HepG2 (cell line): ENCODE measurements around the gene PGAP3. TPM values are rescaled to one million over a fixed set of nuclear protein-coding genes. Genes with fewer than 3 reads are reported as not detected.
A peak's percentile ranks its signal among the peaks of the same experiment; 100 is the strongest.

Experiments
- ATAC-seq: fragments of 200-7000 bp; cut with Tn5 transposase; 3 replicates; pipeline ENCODE4 v1.9.1; 2020; ENCODE audit warnings: mild to moderate bottlenecking, moderate library complexity
- BruUV-seq: library from RNA; stranded (reverse); fragments of 400-500 nt; replicated peaks from 2 replicates; lab custom pipeline; 2021; lab: Mats Ljungman, UMichigan
- CTCF ChIA-PET: fragments of 300-600 bp; formaldehyde crosslinking; extraction: SDS; loops from one replicate; lab custom pipeline; 2021; ENCODE audit warnings: low total read pairs, inconsistent platforms, low intra/inter-chr PET ratio; lab: Yijun Ruan, JAX
- POLR2A ChIA-PET: fragments of 350-600 bp; sonication (Branson Sonifier 250); formaldehyde crosslinking; loops from one replicate; lab custom pipeline; 2020; ENCODE audit warnings: antibody characterized with exemption, inconsistent platforms; lab: Yijun Ruan, JAX
- DNase-seq: peaks from one replicate; pipeline ENCODE4 v3.0.0-alpha.2; 2015; ENCODE audit warnings: low spot score
- FAIRE-seq: peaks from 3 replicates; lab custom pipeline; 2011; peaks lifted over from hg19 to GRCh38; lab: Jason Lieb, UNC
- H2AFZ ChIP-seq: one replicate; pipeline ENCODE4 v1.6.1; 2011; ENCODE audit warnings: low read length, inconsistent platforms
- H3K27ac ChIP-seq: fragments of 300-600 bp; 3 replicates; pipeline ENCODE4 v1.8.0; 2011; ENCODE audit warnings: mixed run types, mild to moderate bottlenecking, mixed read lengths, low read length, inconsistent platforms; ENCODE audit not compliant: insufficient read depth; ENCODE audit errors: extremely low read length
- H3K27me3 ChIP-seq, 2 experiments: fragments of 200-600 bp in 1 of 2; 2 replicates in 1 of 2; 3 replicates in 1 of 2; pipeline versions ENCODE4 v1.6.0 to v1.8.0; 2011; ENCODE audit warnings: low read length in 2 of 2, mild to moderate bottlenecking in 2 of 2, moderate library complexity in 2 of 2, inconsistent platforms in 1 of 2; ENCODE audit not compliant: insufficient read depth in 2 of 2, control insufficient read depth in 1 of 2
- H3K36me3 ChIP-seq, 2 experiments: fragments of 200-600 bp in 1 of 2; replicated peaks in 1 of 2; 2 replicates in 1 of 2; 3 replicates in 1 of 2; pipeline versions ENCODE4 v1.5.1 to v1.8.0; 2011; ENCODE audit warnings: low read length in 2 of 2, inconsistent platforms in 1 of 2; ENCODE audit not compliant: insufficient read depth in 2 of 2, control insufficient read depth in 1 of 2
- H3K4me1 ChIP-seq: 2 replicates; pipeline ENCODE4 v1.5.1; 2012; ENCODE audit warnings: low read length, inconsistent platforms; ENCODE audit not compliant: insufficient read depth
- H3K4me2 ChIP-seq: 2 replicates; pipeline ENCODE4 v1.6.0; 2011; ENCODE audit warnings: low read depth, low read length, inconsistent platforms
- H3K4me3 ChIP-seq, 3 experiments: fragments of 200-600 bp in 1 of 3; sonication (generic), shearing (Covaris generic) in 1 of 3; replicated peaks in 1 of 3; 2 replicates each; pipeline ENCODE4 v1.5.1; 2011 to 2016; ENCODE audit warnings: low read length in 3 of 3, inconsistent platforms in 2 of 3, low read depth in 2 of 3, mild to moderate bottlenecking in 2 of 3, control low read depth in 1 of 3, mixed read lengths in 1 of 3; ENCODE audit not compliant: insufficient read depth in 1 of 3
- H3K79me2 ChIP-seq: one replicate; pipeline ENCODE4 v1.6.1; 2011; ENCODE audit warnings: low read length, inconsistent platforms; ENCODE audit not compliant: insufficient read depth
- H3K9ac ChIP-seq: 2 replicates; pipeline ENCODE4 v1.6.0; 2011; ENCODE audit warnings: mild to moderate bottlenecking, low read depth, low read length, inconsistent platforms; ENCODE audit not compliant: insufficient read depth
- H3K9me3 ChIP-seq: 2 replicates; pipeline ENCODE4 v1.5.1; 2012; ENCODE audit warnings: mild to moderate bottlenecking, low read length
- H4K20me1 ChIP-seq: 2 replicates; pipeline ENCODE4 v1.6.0; 2011; ENCODE audit warnings: inconsistent platforms, mild to moderate bottlenecking, low read length, moderate library complexity; ENCODE audit not compliant: insufficient read depth
- ATF4 ChIP-seq, 2 experiments: fragments of 450-650 bp in 1 of 2; sonication (generic) in 1 of 2; formaldehyde crosslinking; IDR thresholded peaks; 2 replicates each; pipeline versions ENCODE4 v1.5.0 to v1.8.0; 2020 to 2022; ENCODE audit warnings: mild to moderate bottlenecking in 1 of 2, missing genetic modification reagents in 1 of 2
- CSRNP2 ChIP-seq: sonication (generic); formaldehyde crosslinking; conservative IDR thresholded peaks from 2 replicates; pipeline ENCODE4 v1.8.0; 2022; ENCODE audit warnings: low read depth, missing genetic modification reagents
- CTCF ChIP-seq: sonication (generic); formaldehyde crosslinking; IDR thresholded peaks from 2 replicates; pipeline ENCODE4 v1.5.0; 2020; ENCODE audit warnings: mild to moderate bottlenecking, missing genetic modification reagents, moderate library complexity
- DMAP1 ChIP-seq: IDR thresholded peaks from 2 replicates; pipeline ENCODE4 v1.6.1; 2016
- ELF4 ChIP-seq: sonication (generic); formaldehyde crosslinking; IDR thresholded peaks from 2 replicates; pipeline ENCODE4 v1.5.0; 2020; ENCODE audit warnings: missing genetic modification reagents, mild to moderate bottlenecking, moderate library complexity, borderline replicate concordance
- IKZF4 ChIP-seq: sonication (generic); formaldehyde crosslinking; IDR thresholded peaks from 2 replicates; pipeline ENCODE4 v1.5.1; 2020; ENCODE audit warnings: borderline replicate concordance, mild to moderate bottlenecking, low read depth, missing genetic modification reagents; ENCODE audit errors: not compliant biosample characterization
- KDM4B ChIP-seq: sonication (generic); formaldehyde crosslinking; IDR thresholded peaks from 2 replicates; pipeline ENCODE4 v1.4.0; 2020; ENCODE audit warnings: missing genetic modification reagents
- RARG ChIP-seq: sonication (generic); formaldehyde crosslinking; IDR thresholded peaks from 2 replicates; pipeline ENCODE4 v1.4.0; 2020; ENCODE audit warnings: low read depth, mild to moderate bottlenecking, missing genetic modification reagents
- REL ChIP-seq: sonication (generic); formaldehyde crosslinking; conservative IDR thresholded peaks from 2 replicates; pipeline ENCODE4 v1.8.0; 2022; ENCODE audit warnings: mild to moderate bottlenecking, missing genetic modification reagents, moderate library complexity
- SOX6 ChIP-seq, 2 experiments: fragments of 450-650 bp in 1 of 2; sonication (generic) in 1 of 2; formaldehyde crosslinking in 1 of 2; IDR thresholded peaks; 2 replicates each; pipeline versions ENCODE4 v1.4.0 to v1.6.1; 2017 to 2020; ENCODE audit warnings: antibody characterized with exemption in 1 of 2, mild to moderate bottlenecking in 1 of 2, missing genetic modification reagents in 1 of 2
- TBX2 ChIP-seq: sonication (generic); formaldehyde crosslinking; IDR thresholded peaks from 2 replicates; pipeline ENCODE4 v1.5.0; 2020; ENCODE audit warnings: missing genetic modification reagents, mild to moderate bottlenecking, borderline replicate concordance
- TMF1 ChIP-seq: sonication (generic); formaldehyde crosslinking; IDR thresholded peaks from 2 replicates; pipeline ENCODE4 v1.8.1; 2022; ENCODE audit warnings: low read depth, missing genetic modification reagents
- ZGPAT ChIP-seq: IDR thresholded peaks from 2 replicates; pipeline ENCODE4 v1.6.1; 2016; ENCODE audit warnings: mild to moderate bottlenecking
- ZNF331 ChIP-seq: sonication (generic); formaldehyde crosslinking; IDR thresholded peaks from 2 replicates; pipeline ENCODE4 v1.4.0; 2020; ENCODE audit warnings: missing genetic modification reagents
- ZNF468 ChIP-seq: sonication (generic); formaldehyde crosslinking; IDR thresholded peaks from 2 replicates; pipeline ENCODE4 v1.8.0; 2022; ENCODE audit warnings: mild to moderate bottlenecking, moderate library complexity, missing genetic modification reagents
- ZNF589 ChIP-seq: sonication (generic); formaldehyde crosslinking; conservative IDR thresholded peaks from 2 replicates; pipeline ENCODE4 v1.8.0; 2022; ENCODE audit warnings: mild to moderate bottlenecking, moderate library complexity, missing genetic modification reagents
- ZNF749 ChIP-seq: sonication (generic); formaldehyde crosslinking; IDR thresholded peaks from 2 replicates; pipeline ENCODE4 v1.8.0; 2022; ENCODE audit warnings: mild to moderate bottlenecking, missing genetic modification reagents, moderate library complexity, borderline replicate concordance
- ZSCAN9 ChIP-seq: IDR thresholded peaks from 2 replicates; pipeline ENCODE4 v1.6.1; 2016; ENCODE audit warnings: borderline replicate concordance
- WGBS: methylation state at CpG from one replicate; pipeline ENCODE4 v1.1.6; 2017; ENCODE audit warnings: low lambda C conversion rate; 5-methylcytosine and 5-hydroxymethylcytosine counted together
- in situ Hi-C: cut with HindIII; loops from 2 replicates; pipeline ENCODE4 v1.10.0; 2017; ENCODE audit warnings: low pct_unique_long_range_greater_than_20kb; ENCODE audit not compliant: extremely low pct_ligation_motif_present
- intact Hi-C: fragments of 100-400 bp; cut with micrococcal nuclease; formaldehyde crosslinking; loops from one replicate; pipeline ENCODE4 v1.10.0; 2022; ENCODE audit not compliant: unreplicated experiment
- polyA plus RNA-seq, 8 experiments: library from polyadenylated mRNA; depleted of rRNA in 3 of 8; stranded (reverse) in 7 of 8; unstranded in 1 of 8; fragments of >200 nt; fragmentation: Illumina TruSeq in 4 of 8; extraction: Trizol in 4 of 8; gene quantifications; 2 replicates each; pipeline versions ENCODE4 v1.2.1 to v1.2.3, GENCODE V29; 2011 to 2016; ENCODE audit warnings: low read depth in 4 of 8, missing spikeins in 1 of 8, mixed read lengths in 1 of 8; ENCODE audit not compliant: insufficient read depth in 1 of 8
- total RNA-seq, 5 experiments: library from RNA; depleted of rRNA; stranded (reverse); fragments of >200 nt; fragmentation: Illumina TruSeq; extraction: Trizol; gene quantifications; 2 replicates each; pipeline ENCODE4 v1.2.3, GENCODE V29; 2016; ENCODE audit warnings: low read depth in 1 of 5

Gene PGAP3
- total and polyA plus RNA-seq, 2 of the 13 experiments (the other 11 are each of a cell fraction or from before 2014, with no cell fraction given), result 11.9 to 14.6 TPM

- peak; percentile 77 for FAIRE-seq
- 2% methylated on average over 12 of the region's 20 CpGs for WGBS
- no TSS peak for BruUV-seq
- Histone ChIP-seq H3K79me2 (peaks cover 55% of the 10 kb centered on the region), H2AFZ (no peak within 1 kb of the TSS), H3K9ac (peak within 1 kb of the TSS; percentile 88), H4K20me1 (peaks cover 6% of the 10 kb centered on the region; the same call in 1 of the 2 replicates), H3K36me3 (peaks cover 0 to 2% of the 10 kb centered on the region in 2 experiments; a peak in 2 of 5 replicates), H3K4me2 (peak within 1 kb of the TSS; percentile 92), H3K27ac (peak within 1 kb of the TSS; percentile 78), H3K27me3 (no peaks in the 10 kb centered on the region), H3K4me3 (peak within 1 kb of the TSS; percentile 90 to 94 (median 90)), H3K4me1 (peaks cover 78% of the 10 kb centered on the region), H3K9me3 (no peaks in the 10 kb centered on the region)
- peak; percentile 64 for DNase-seq
- intact Hi-C loops (no loop called here), in situ Hi-C loops (no loop called here)
- POLR2A ChIA-PET, result interaction anchor here (0.9 to 6.6 kb wide), 13 partner anchors 12 to 69 kb away, joined by 3 to 118 read pairs (median 11); partner anchors contain the start of genes GRB7, MIEN1, PGAP3 and STARD3
- ATAC-seq, result peak; percentile 20
- CTCF ChIA-PET, result no interaction called here
- TF ChIP-seq ZNF589 (CRISPR knock-in tag) (0 out of 2 replicates have a peak, but pooled peaks have one; percentile 44), RARG (CRISPR knock-in tag) (no peak), ZGPAT (0 out of 2 replicates have a peak, but pooled peaks have one; percentile 34), CTCF (CRISPR knock-in tag) (0 out of 2 replicates have a peak, but pooled peaks have one; percentile 14), TBX2 (CRISPR knock-in tag) (peak; percentile 64; the same call in 1 of the 2 replicates), ZSCAN9 (peak; percentile 60), DMAP1 (CRISPR knock-in tag) (peak; percentile 55; the same call in 1 of the 2 replicates), CSRNP2 (CRISPR knock-in tag) (no peak), ZNF749 (CRISPR knock-in tag) (no peak), ELF4 (0 out of 2 replicates have a peak, but pooled peaks have one; percentile 39), KDM4B (CRISPR knock-in tag) (peak; percentile 81; the same call in 1 of the 2 replicates), SOX6 (IDR thresholded peaks at IDR 0.05) (no peak), SOX6 (CRISPR knock-in tag; IDR thresholded peaks at IDR 0.05) (no peak), ZNF331 (CRISPR knock-in tag) (peak; percentile 57; the same call in 1 of the 2 replicates), IKZF4 (CRISPR knock-in tag) (no peak), ZNF468 (CRISPR knock-in tag) (0 out of 2 replicates have a peak, but pooled peaks have one; percentile 41), REL (CRISPR knock-in tag) (0 out of 2 replicates have a peak, but pooled peaks have one; percentile 51), TMF1 (0 out of 2 replicates have a peak, but pooled peaks have one; percentile 41), ATF4 (CRISPR knock-in tag; IDR thresholded peaks at IDR 0.05) (0 out of 4 replicates have a peak, but pooled peaks of 1 of the 2 experiments have one; percentile 30)
These were observed 11.9 kb upstream of the PGAP3 start, which contains the start of gene ERBB2 for GRCh38 chr17:39699818-39700147. ERBB2 (plus strand) TSS chr17:39700064; CDS start chr17:39700239, 175 bp downstream.
